ENCODE data around the gene ZNF521.

DNA sequence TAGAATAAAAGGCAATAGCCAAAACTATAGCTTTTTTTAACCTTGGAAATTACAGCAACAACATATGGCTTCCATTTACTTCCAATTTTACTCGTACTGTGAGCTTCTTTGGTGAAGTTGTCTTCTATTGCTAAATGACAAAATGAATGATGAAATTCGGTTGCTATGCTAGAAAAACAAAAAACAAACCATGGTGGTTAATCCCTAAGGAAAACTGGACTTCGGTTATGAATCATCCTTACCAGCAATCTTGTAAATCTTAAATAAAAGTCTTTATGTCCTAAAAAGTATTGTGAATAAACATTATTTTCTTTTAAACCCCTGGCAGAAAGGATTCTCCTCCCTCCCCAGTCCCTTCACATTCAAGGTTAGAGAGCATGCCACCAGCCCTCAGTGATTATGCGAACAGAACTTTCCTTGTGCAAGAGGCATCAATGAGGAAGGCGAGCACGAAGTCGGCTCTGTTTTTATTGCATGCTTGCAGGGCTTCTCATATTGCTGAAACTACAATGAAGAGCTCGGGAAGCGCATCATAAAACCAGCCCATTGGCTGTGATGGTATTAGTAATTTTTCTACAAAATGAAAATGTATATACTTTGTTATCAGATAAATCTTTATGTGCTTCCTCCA lies 62.9 kb downstream of the ZNF521 start:
- no peak for TF ChIP-seq CTCF (conservative IDR thresholded peaks at IDR 0.05; ENCODE audit: low read depth, low read length)
- TF ChIP-seq EZH2 (IDR thresholded peaks at IDR 0.05; ENCODE audit: borderline replicate concordance, low read depth, low read length, poor library complexity, severe bottlenecking) = no peak
